ENCODE results near the gene DVL2.

- TF ChIP-seq ZNF274 (IDR thresholded peaks at IDR 0.05; ENCODE audit: low read depth, low read length), result no peak
- TF ChIP-seq SUZ12 (IDR thresholded peaks at IDR 0.05; ENCODE audit: extremely low read depth, insufficient read depth, insufficient read length), result no peak
- TF ChIP-seq YY1 (IDR thresholded peaks at IDR 0.05; ENCODE audit: insufficient read depth, insufficient read length), result no peak
Measured at GRCh38 chr17:7262935-7263800, 28.9 kb upstream of the DVL2 start.
